ENCODE results near the gene PDE6H. TPM values are rescaled to one million over a fixed set of nuclear protein-coding genes. Genes with fewer than 3 reads are reported as not detected.

PDE6H gene
- total and polyA plus RNA-seq, 10 of the 15 experiments (the other 5 are each of a cell fraction or from before 2014, with no cell fraction given) = 0.16 TPM; not detected in 9

- TF ChIP-seq CUX1 (IDR thresholded peaks at IDR 0.05; ENCODE audit: insufficient replicate concordance, low read depth, low read length) = no peak
- TF ChIP-seq RUNX3 (IDR thresholded peaks at IDR 0.05; ENCODE audit: low read length) = no peak
- no peak for TF ChIP-seq MEF2B (IDR thresholded peaks at IDR 0.05; ENCODE audit: partially characterized antibody, poor library complexity, severe bottlenecking)
These were observed 13.6 kb downstream of the PDE6H start (continued) for GRCh38 chr12:14986449-14986848.

- H3K79me2 ChIP-seq (ENCODE audit: control insufficient read depth, insufficient read depth, low read length) = no peaks in the 10 kb centered on the region
- no peak overlapping the region for H3K27ac ChIP-seq (ENCODE audit: control insufficient read depth, insufficient read depth)
- no peak overlapping the region for H3K9ac ChIP-seq (ENCODE audit: control insufficient read depth, insufficient read depth, low read length)
- no TSS peak for BruUV-seq (replicated peaks)
- no peak overlapping the region for H3K4me3 ChIP-seq
- RAD21 ChIA-PET (ENCODE audit: unreplicated experiment) = no interaction called here
- no peaks in the 10 kb centered on the region; the same call in 1 of the 3 replicates for H3K9me3 ChIP-seq (replicated peaks; ENCODE audit: control insufficient read depth, insufficient read depth, low read length)
- H3K4me2 ChIP-seq (ENCODE audit: control insufficient read depth, insufficient read depth) = no peak overlapping the region; the same call in 1 of the 2 replicates
- 17% methylated on average over 3 of the region's 3 CpGs for WGBS (ENCODE audit: insufficient coverage, insufficient replicate concordance, low lambda C conversion rate, missing lambda C conversion rate)
- SMC1A ChIA-PET (ENCODE audit: uncharacterized antibody, unreplicated experiment) = interaction anchor here (0.6 to 16.7 kb wide), 3 partner anchors 85 to 154 kb away, joined by 4 to 242 read pairs (median 5); partner anchors contain the start of gene ART4
- intact Hi-C loops (cut with micrococcal nuclease; ENCODE audit: unreplicated experiment) = loop anchor here (5.0 kb wide), 1 partner anchor 36 kb away; no protein-coding TSS in a partner anchor
- POLR2A ChIA-PET = interaction anchor here (0.8 kb wide), 1 partner anchor 43 kb away, joined by 3 read pairs; no protein-coding TSS in a partner anchor
- in situ Hi-C loops (cut with MboI) = loop anchor here (10.0 kb wide), 1 partner anchor 363 kb away; no protein-coding TSS in a partner anchor
- H3K27me3 ChIP-seq (replicated peaks in 1 of 2; ENCODE audit: control insufficient read depth in 2 of 2, insufficient read depth in 2 of 2, low read length in 1 of 2) = no peaks in the 10 kb centered on the region
- no peak overlapping the region for H2AFZ ChIP-seq (ENCODE audit: control insufficient read depth, low read depth, low read length)
- peak; percentile 69 for ATAC-seq
- no peak for DNase-seq (ENCODE audit: low read depth, low spot score)
- no peak for FAIRE-seq
- H3K36me3 ChIP-seq (ENCODE audit: control insufficient read depth in 2 of 2, insufficient read depth in 2 of 2, low read length in 1 of 2) = no peaks in the 10 kb centered on the region
- peaks cover 14% of the 10 kb centered on the region for H3K4me1 ChIP-seq (ENCODE audit: control insufficient read depth, insufficient read depth, low read length)
- CTCF ChIA-PET = no interaction called here
- H4K20me1 ChIP-seq (ENCODE audit: control insufficient read depth, insufficient read depth) = no peaks in the 10 kb centered on the region
- TF ChIP-seq E2F8 (IDR thresholded peaks at IDR 0.05; ENCODE audit: low read depth, partially characterized antibody) (no peak), RAD21 (IDR thresholded peaks at IDR 0.05; ENCODE audit: insufficient read depth, low read depth, low read length) (no peak), MEF2B (IDR thresholded peaks at IDR 0.05; ENCODE audit: partially characterized antibody, poor library complexity, severe bottlenecking) (no peak), E2F4 (IDR thresholded peaks at IDR 0.05; ENCODE audit: low read depth, low read length) (no peak), CEBPZ (IDR thresholded peaks at IDR 0.05; ENCODE audit: low read depth, low read length) (no peak), SMARCA5 (IDR thresholded peaks at IDR 0.05) (no peak)
These were observed 15.2 kb downstream of the PDE6H start for GRCh38 chr12:14988035-14988434.
